Activated CD4-positive, alpha-beta T cell treated with anti-CD3 and anti-CD28 coated beads, Interleukin-2, amount 50 U/mL, for 1 hour (primary cell): ENCODE results near the gene GPT2.
A peak's percentile ranks its signal among the peaks of the same experiment; 100 is the strongest.

Experiments used
- DNase-seq: peaks from one replicate; pipeline ENCODE4 v3.0.0-alpha.2; 2020

Gene GPT2

GRCh38 chr16:46883690-46884512, at the start of gene GPT2:
GPT2 (plus strand) TSS chr16:46884362; CDS start chr16:46884716, 354 bp downstream.
- peak; percentile 59 for DNase-seq

- no peak for DNase-seq
Observed at GRCh38 chr16:46836534-46837530, 47.3 kb upstream of the GPT2 start.

- no peak for DNase-seq
Observed at GRCh38 chr16:46839986-46840443, 44.1 kb upstream of the GPT2 start.

- DNase-seq, result no peak
Observed at GRCh38 chr16:46842192-46842895, 41.8 kb upstream of the GPT2 start.

GRCh38 chr16:46843898-46844642, 40.1 kb upstream of the GPT2 start:
- DNase-seq, result no peak

GRCh38 chr16:46844771-46845170, 39.4 kb upstream of the GPT2 start:
- no peak for DNase-seq

GRCh38 chr16:46845952-46846351, 38.2 kb upstream of the GPT2 start:
- no peak for DNase-seq

- DNase-seq, result no peak
Observed at GRCh38 chr16:46848768-46849764, 35.1 kb upstream of the GPT2 start.

- no peak for DNase-seq
Observed at GRCh38 chr16:46850619-46851555, 33.3 kb upstream of the GPT2 start.

GRCh38 chr16:46852130-46852529, 32.0 kb upstream of the GPT2 start:
- no peak for DNase-seq

GRCh38 chr16:46853713-46854443, 30.3 kb upstream of the GPT2 start:
- DNase-seq, result peak; percentile 55

GRCh38 chr16:46854846-46855245, 29.3 kb upstream of the GPT2 start:
- DNase-seq, result no peak

- DNase-seq, result no peak
Observed at GRCh38 chr16:46855389-46855788, 28.8 kb upstream of the GPT2 start.

GRCh38 chr16:46857368-46857945, 26.7 kb upstream of the GPT2 start:
- DNase-seq, result no peak

GRCh38 chr16:46858151-46858550, 26.0 kb upstream of the GPT2 start:
- DNase-seq, result no peak

- DNase-seq, result no peak
Observed at GRCh38 chr16:46859719-46860152, 24.4 kb upstream of the GPT2 start.

- no peak for DNase-seq
Observed at GRCh38 chr16:46862555-46863447, 21.4 kb upstream of the GPT2 start.
